Lung microvascular endothelial cell (primary cell): ENCODE data around the gene ZDHHC1. TPM values are rescaled to one million over a fixed set of nuclear protein-coding genes. Genes with fewer than 3 reads are reported as not detected.
"Not testable (repeated sequence)": the region's sequence is repeated elsewhere in the genome, so short reads cannot be mapped to it uniquely, and the experiment has no call there.

ENCODE experiments used
- DNase-seq, 2 donors: peaks; one replicate each; pipeline versions ENCODE4 v3.0.0 to v3.0.0-alpha.2; 2010; ENCODE audit warnings: low read depth in 2 of 2
- total RNA-seq: library from RNA; depleted of rRNA; stranded (reverse); fragments of >200 nt; gene quantifications from 2 replicates; pipeline ENCODE4 v1.2.1, GENCODE V29; 2014

ZDHHC1 gene
- total RNA-seq, 1 donor from 2014 or later = 2.6 TPM

DNA sequence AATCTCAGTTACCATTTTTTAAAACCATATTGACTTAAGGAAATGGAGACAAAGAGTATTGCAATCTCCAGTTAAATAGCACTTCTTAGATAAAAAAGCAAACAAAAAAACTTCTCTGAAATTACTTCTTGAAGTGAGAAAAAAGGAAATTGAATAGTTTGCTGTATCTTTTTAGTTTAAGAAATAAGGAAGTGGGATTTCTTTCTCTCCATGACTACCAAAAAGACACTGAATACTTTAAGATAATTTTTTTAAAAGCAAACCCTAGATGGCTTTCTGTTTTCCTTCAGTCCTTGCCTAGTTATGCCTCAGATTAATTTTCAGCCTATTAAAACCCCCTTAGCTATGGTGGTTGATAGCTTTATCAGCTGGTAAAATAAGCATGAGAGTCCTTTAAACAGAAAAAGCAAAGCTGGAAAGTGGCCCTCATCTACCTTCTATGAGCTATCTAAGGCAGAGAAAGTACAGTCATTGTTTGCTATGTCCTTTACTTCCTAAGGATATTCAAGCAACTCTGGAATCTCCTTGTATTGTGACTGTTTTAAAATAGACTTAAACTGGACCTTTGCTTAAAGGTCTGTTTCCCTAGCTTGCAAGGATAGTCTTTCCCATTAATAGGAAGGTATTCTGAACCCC is 51.6 kb downstream of the ZDHHC1 start:
- DNase-seq = peak in 1 of 2 donors; percentile 28

DNA sequence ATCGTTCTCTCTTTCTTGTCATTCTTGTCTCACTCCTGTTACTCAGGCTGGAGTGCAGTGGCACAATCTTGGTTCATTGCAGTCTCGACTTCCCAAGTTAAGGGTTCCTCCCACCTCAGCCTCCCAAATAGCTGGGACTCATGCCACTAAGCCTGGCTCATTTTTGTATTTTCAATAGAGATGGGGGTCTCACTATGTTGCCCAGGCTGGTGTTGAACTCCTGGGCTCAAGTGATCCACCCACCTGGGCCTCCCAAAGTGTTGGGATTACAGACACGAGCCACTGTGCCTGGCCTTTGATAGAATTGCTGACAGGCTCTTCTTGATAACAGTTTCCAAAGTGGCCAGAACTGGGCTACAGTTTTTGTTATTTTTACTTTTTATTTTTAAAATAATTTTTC is 55.2 kb downstream of the ZDHHC1 start:
- DNase-seq = no peak

DNA sequence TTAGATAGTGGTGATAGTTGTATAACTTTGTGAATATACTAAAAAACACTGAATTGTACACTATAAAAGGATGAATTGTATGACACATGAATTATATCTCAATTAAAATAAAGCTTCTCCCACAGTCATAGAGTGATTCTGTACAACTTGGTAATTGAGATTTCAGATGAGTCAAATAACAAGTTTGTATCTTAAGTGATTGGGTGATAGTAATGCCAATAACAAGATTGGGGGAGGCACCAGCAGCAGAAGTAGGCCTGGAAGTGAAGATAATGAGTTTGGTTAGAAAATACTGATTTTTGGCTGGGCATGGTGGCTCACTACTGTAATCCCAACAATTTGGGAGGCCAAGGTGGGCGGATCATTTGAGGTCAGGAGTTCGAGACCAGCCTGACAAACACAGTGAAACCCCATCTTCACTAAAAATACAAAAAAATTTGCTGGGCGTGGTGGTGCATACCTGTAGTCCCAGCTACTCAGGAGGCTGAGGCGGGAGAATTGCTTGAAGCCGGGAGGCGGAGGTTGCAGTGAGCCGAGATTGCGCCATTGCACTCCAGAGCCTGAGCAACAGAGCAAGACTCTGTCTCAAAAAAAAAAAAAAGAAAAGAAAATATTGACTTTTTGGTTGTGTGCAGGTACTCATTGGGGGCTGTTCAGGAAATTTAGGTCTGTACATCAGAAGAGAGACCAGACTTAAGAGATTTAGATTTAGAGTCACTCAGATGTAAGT is 56.6 kb downstream of the ZDHHC1 start:
- not testable (repeated sequence) for DNase-seq

DNA sequence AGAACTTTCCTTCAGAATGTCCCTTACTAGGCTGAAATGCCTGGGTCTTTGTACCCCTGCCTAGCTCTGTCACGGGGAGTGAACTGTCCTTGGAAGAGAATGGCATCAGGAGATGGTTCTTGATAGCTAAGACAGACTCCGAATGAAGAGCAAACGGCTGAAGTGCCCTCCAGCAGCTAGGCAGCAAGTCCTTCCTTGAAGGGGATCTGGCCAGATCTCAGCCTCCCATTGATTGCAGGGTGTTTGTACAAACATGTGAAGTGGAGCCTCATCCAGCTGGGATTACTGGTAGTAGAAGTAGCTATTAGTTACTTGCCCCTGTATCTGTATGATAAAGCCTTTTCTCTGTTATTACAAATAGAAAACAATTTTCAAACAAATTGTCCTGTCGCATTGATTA is 58.7 kb downstream of the ZDHHC1 start:
- DNase-seq = no peak

DNA sequence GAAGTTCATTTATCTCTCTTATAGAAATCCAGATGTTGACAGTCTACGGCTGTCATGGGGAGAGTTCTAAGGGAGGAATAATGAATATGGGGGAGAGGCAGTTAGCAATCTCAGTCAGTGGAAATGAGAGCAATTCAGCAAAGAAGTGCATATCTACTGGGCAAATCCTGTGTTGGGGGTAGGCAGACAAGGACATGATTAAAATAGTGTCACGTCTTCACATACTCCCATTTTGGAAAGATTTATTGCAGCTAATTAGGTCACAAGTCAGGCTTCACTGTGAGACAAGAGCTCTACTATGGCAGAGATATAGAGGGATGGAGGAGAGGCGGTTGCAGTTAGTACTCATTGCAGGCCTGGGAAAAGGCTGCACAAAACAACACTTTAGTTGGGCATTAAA is 59.9 kb downstream of the ZDHHC1 start:
- no peak for DNase-seq

DNA sequence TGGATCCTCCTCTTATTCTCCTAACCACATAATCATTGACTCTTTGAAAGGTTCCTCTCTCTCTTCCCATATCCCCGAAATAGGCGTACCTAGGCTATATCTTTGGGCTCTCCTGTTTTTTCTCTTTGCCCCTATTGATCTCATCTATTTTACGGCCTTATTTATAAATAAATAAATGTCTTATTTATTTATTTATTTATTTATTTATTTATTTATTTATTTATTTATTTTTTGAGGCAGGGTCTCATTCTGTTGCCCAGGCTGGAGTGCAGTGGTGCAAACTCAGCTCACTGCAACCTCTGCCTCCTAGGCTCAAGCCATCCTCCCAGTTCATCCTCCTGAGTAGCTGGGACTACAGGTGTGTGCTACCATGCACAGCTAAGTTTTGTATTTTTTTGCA is 63.8 kb downstream of the ZDHHC1 start:
- not testable (repeated sequence) for DNase-seq

DNA sequence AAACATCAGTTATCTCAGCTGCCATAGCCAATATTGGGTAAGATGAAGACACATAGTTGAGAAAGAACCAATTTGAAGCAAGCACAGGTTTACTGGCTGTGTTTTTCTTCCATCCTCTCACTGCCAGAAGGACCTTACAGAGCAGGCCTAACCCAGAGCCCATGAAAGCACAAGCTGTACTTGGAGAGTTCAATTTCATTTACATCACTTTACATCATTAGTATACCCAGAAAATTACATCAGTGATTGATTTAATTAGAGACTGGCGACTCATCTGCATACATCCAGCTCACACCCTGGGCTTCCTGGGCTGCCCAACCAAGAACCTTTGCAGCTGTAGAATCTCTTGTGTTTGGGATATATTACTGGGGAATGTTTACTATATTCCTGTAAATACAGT is 66.0 kb downstream of the ZDHHC1 start:
- no peak for DNase-seq

DNA sequence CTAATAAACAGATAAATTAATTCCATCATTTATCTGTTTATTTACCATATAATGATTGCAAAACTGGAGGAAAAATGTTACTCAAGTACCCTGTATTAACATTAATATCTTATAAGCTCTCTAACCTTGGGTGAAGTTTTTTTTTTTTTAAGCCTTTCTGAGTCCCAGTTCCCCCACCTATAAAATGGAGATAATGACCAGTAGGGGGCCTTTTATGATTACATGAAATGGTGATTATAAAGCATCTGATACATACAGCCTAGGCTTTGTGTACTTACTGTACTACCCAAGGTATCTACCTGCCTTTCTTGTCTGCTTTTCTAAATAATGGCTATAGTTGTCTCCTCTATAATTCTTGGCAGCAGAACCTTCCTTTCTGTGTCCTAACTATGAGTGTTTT is 67.1 kb downstream of the ZDHHC1 start:
- DNase-seq = peak; percentile 58 to 65

DNA sequence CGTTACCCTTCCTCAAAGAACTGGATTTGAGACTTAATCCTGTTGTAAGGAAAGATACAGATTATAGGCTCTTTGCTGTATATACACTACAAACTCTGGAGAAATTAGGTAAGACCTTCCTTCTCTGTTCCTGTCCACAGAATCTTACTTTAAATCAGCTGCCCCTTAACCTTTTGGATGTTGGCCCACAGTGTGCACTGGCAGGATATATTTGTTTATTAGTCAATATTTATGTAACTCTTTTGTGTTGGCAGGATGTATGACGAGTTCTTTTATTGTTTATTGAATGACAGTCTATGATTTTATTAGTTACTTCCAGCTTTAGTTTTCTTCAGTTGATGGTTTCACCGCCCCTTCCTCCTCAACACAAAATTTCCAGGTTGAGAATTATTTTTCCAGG is 69.9 kb downstream of the ZDHHC1 start:
- peak in 1 of 2 donors; percentile 87 for DNase-seq

DNA sequence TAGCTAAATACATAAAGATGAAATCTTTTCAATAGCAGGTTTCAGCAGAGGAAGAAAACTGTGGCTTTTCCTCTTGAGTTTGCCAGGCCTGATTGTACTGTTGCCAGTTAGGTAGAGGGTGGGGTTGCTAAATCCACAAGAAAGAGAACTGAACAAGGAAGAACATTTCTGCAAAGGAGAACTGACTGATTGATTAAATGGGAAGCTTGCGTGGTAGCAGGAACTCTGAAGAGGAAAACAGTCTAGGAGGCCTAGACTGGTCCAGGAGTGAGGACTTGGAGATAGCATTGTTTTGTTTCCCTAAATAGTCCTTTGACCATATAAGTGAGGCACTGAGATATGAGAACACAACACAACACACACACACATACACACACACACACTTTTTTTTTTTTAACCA is 70.9 kb downstream of the ZDHHC1 start:
- DNase-seq = peak in 1 of 2 donors; percentile 29

Other genes starting within 250 kb of the ZDHHC1 start
- 4.8 and 5.6 TPM in 2 replicates for gene NOL3, start 245.9 kb downstream of the ZDHHC1 start, total RNA-seq
- 5.7 and 10.1 TPM in 2 replicates for gene MATCAP1, start 232.5 kb downstream of the ZDHHC1 start, total RNA-seq
- 33.8 and 48.0 TPM in 2 replicates for gene EXOC3L1, start 226.3 kb downstream of the ZDHHC1 start, total RNA-seq
- 44.2 and 60.3 TPM in 2 replicates for gene E2F4, start 224.3 kb downstream of the ZDHHC1 start, total RNA-seq
- gene ELMO3, start 217.3 kb downstream of the ZDHHC1 start, total RNA-seq = 0.44 and 0.99 TPM in 2 replicates
- 24.4 and 29.2 TPM in 2 replicates for gene TMEM208, start 189.3 kb downstream of the ZDHHC1 start, total RNA-seq
- gene FHOD1, start 169.0 kb downstream of the ZDHHC1 start, total RNA-seq = 12.0 and 23.4 TPM in 2 replicates
- 0.22 and 0.60 TPM in 2 replicates for gene SLC9A5, start 167.5 kb downstream of the ZDHHC1 start, total RNA-seq
- 5.8 and 10.2 TPM in 2 replicates for gene PLEKHG4, start 136.9 kb downstream of the ZDHHC1 start, total RNA-seq
- not detected in 2 replicates for gene KCTD19, start 89.7 kb downstream of the ZDHHC1 start, total RNA-seq
- not detected in 2 replicates for gene LRRC36, start 89.7 kb downstream of the ZDHHC1 start, total RNA-seq
- 0.22 TPM in 1 of 2 replicates, not detected in the other for gene TPPP3, start 23.0 kb downstream of the ZDHHC1 start, total RNA-seq
- not detected in 2 replicates for gene HSD11B2, start 14.6 kb upstream of the ZDHHC1 start, total RNA-seq
- 92.1 and 95.2 TPM in 2 replicates for gene ATP6V0D1, start 64.7 kb upstream of the ZDHHC1 start, total RNA-seq
- gene AGRP, start 67.1 kb upstream of the ZDHHC1 start, total RNA-seq = not detected in 2 replicates
- gene RIPOR1, start 112.4 kb upstream of the ZDHHC1 start, total RNA-seq = 20.7 and 23.4 TPM in 2 replicates
- 17.2 and 24.8 TPM in 2 replicates for gene CTCF, start 146.0 kb upstream of the ZDHHC1 start, total RNA-seq
- gene CARMIL2, start 228.7 kb upstream of the ZDHHC1 start, total RNA-seq = 0.44 and 0.79 TPM in 2 replicates
- 8.3 and 10.5 TPM in 2 replicates for gene ACD, start 243.8 kb upstream of the ZDHHC1 start, total RNA-seq
- gene PARD6A, start 244.5 kb upstream of the ZDHHC1 start, total RNA-seq = 2.6 and 4.8 TPM in 2 replicates